Muscle layer of duodenum (tissue), 2 donors: ENCODE measurements around the gene CARD19.

Source experiments
- H3K27ac ChIP-seq: one replicate; pipeline ENCODE4 v1.7.0; 2013; ENCODE audit warnings: mild to moderate bottlenecking, low read length
- H3K27me3 ChIP-seq: one replicate; pipeline ENCODE4 v1.7.0; 2013; ENCODE audit warnings: low read depth, mild to moderate bottlenecking, control low read depth, low read length
- H3K36me3 ChIP-seq, 2 donors: one replicate each; pipeline ENCODE4 v1.7.0; 2013; ENCODE audit warnings: low read length in 2 of 2, control low read depth in 1 of 2, mild to moderate bottlenecking in 1 of 2; ENCODE audit not compliant: insufficient read depth in 2 of 2, control insufficient read depth in 1 of 2
- H3K4me1 ChIP-seq, 2 donors: one replicate each; pipeline ENCODE4 v1.7.0; 2013; ENCODE audit warnings: low read length in 2 of 2, mild to moderate bottlenecking in 2 of 2, control low read depth in 1 of 2, moderate library complexity in 1 of 2; ENCODE audit not compliant: insufficient read depth in 2 of 2, control insufficient read depth in 1 of 2
- H3K4me3 ChIP-seq, 2 donors: one replicate each; pipeline ENCODE4 v1.7.0; 2013; ENCODE audit warnings: low read length in 2 of 2, low read depth in 1 of 2, mild to moderate bottlenecking in 1 of 2
- H3K9me3 ChIP-seq, 2 donors: one replicate each; pipeline ENCODE4 v1.7.0; 2013; ENCODE audit warnings: low read length in 2 of 2, control low read depth in 1 of 2, mild to moderate bottlenecking in 1 of 2; ENCODE audit not compliant: control insufficient read depth in 1 of 2
- donor health status: healthy.

CARD19 gene

DNA sequence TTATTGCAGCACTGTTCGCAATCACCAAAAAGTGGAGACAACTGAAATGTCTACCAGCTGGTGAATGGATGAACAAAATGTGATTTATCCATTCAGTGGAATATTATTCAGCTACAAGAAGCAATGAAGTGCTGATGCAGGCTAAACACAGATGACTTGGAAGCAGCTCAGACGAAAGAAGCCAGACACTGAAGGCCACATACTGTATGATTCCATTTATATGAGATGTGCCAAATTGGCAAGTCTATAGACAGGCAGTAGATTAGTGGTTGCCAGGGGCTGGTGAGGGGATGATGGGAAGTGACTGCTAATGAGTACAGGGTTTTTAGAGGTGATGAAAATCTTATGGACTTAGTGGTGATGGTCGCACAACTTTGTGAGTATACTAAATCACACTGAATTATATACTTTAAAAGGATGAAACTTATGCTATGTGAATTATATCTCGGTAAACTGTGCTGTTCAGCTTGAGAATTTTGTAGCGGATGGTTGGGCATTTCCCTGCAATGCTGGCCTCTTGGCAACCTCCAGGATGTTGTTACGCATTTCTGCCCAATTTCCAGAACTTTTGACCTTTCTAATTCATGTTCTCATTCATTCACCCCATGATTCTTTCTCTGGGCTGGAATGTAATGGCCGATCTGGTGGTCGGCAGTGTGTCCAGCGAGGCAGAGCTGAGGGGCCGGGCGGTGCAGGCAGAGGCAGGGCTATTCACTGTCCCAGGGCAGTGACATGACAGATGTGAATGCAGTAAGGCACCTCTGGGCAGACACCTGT is 66.0 kb downstream of the CARD19 start:
- Histone ChIP-seq H3K27ac (no peak overlapping the region), H3K27me3 (no peaks in the 10 kb centered on the region), H3K36me3 (no peaks in the 10 kb centered on the region), H3K4me3 (no peak overlapping the region), H3K4me1 (peaks cover 0 to 8% of the 10 kb centered on the region in 2 donors), H3K9me3 (no peaks in the 10 kb centered on the region)
